Skin epidermis (tissue), 12 donors: Measurements from ENCODE around the gene PSMD13.

Experiments used
- H3K27ac ChIP-seq, 21 experiments: fragments of 200-600 bp; sonication (generic) in 11 of 21; one replicate each; pipeline ENCODE4 v1.5.0; 2020; ENCODE audit warnings: mild to moderate bottlenecking in 3 of 21, inconsistent platforms in 2 of 21, moderate library complexity in 2 of 21
- H3K4me3 ChIP-seq, 7 experiments: fragments of 200-600 bp; sonication (generic) in 2 of 7; one replicate each; pipeline ENCODE4 v1.5.0; 2020; ENCODE audit warnings: inconsistent platforms in 2 of 7, mild to moderate bottlenecking in 2 of 7, moderate library complexity in 1 of 7

PSMD13 gene

DNA sequence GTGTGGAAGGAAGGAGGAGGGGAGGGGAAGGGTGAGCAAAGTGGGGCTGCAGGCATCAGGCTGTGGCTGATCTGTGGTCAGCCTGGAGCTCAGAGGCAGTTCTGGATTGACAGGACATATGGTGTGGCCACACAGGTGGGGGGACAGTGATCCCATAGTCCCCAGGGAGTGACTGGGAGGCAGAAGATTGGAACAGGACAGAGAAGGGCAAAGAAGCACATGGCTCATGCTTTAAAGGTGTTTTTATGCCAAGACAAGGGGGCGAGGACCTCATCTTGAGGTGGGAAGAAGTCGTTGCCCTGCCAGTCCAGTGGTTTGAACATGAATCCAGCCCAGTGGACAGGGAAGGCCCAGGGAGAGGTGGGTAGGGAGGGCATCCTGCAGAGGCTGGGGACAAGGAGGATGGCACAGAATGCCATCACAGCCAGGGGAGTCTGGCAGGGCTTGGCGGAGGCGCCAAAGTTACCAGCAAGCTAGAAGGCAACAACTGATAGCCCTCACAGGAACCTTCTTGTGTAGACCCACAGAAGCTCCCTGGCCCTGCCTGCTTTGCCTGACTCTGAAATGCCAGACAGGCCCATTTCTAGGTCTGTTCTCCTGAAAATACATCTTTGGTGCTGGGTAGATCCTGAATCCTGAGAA lies 32.7 kb upstream of the PSMD13 start:
- peak overlapping the region in 2 of 21 experiments; percentile 12 to 26 for H3K27ac ChIP-seq

GRCh38 chr11:204587-205109 lies 32.1 kb upstream of the PSMD13 start:
- Histone ChIP-seq H3K4me3 (no peak overlapping the region), H3K27ac (no peak overlapping the region)

More for the DNA sequence above, 32.7 kb upstream of the PSMD13 start:
- no peak overlapping the region for H3K4me3 ChIP-seq

DNA sequence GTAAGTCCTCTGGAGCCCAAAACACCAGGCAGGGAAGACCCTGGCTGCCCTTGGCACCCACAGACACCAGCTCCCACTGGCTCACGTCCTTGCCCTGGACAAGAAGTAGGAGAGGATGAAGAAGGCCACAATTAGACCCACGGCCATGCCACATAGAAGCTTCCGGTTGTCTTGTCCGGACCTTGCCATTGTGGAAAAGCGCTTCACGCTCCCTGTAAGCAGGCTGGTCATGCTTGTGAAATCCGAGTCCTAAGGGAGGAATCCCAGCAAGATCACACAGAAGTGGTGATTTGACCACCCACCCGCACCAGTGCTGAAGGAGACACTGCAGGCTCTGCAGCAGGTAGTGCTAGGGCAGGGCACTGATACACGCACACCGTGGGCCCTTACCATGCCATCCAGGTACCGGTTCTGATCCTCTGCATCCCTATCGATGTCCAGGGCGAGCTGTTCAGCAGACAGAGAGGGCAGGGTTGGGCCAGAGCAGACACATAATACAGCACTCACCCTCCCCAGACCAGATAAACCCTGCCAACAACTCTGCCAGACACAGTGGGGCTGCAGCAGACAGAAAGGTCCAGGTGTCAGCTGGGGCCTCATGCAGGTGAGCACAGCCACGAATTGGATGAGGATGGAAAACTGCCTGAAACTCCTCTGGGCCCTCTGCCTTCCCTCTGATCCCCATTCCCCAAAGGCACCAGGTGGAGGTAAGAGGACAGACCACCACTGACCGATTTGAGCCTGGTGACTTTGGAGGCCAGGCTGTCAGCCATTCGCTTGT lies 31.4 kb upstream of the PSMD13 start:
- Histone ChIP-seq H3K4me3 (peak overlapping the region in 3 of 7 experiments; percentile 5 to 97 (median 94)), H3K27ac (peak overlapping the region in 2 of 21 experiments; percentile 98 to 99)

GRCh38 chr11:206002-206384 lies 30.8 kb upstream of the PSMD13 start:
- peak overlapping the region; percentile 66 to 99 (median 94) for H3K4me3 ChIP-seq
- H3K27ac ChIP-seq = peak overlapping the region in 11 of 21 experiments; percentile 93 to 99 (median 97)

DNA sequence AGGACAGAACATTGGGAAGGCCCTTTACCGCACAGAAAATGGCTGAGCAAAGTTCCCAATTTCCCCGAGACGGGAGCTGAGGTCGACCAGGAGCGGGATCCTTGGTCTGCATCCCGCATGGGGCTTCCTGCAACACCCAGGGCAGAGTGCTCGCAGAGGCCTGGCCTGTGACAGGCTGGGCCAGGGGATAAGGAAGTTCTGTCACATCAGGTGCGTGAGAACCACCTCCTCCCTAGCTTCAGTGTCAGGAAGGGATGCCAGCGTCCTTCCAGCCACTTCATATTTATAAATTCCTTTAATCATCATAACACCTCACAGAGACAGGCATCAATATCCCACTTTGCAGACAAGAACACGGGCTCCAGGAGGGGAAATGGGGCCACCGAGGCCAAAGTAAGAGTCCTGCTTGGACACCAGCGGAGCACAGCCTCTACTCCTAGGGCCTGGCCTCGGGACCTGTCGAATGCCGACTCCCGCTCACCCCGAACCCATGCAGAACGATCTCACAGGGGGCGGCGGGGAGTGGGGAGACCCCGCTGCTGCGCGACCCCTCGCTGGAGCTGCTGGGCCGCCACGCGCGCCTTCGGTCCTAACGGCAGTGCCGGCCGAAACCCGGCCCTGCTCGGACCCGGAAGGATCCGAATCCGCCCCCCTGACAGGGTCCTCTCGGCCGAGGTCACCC lies 30.1 kb upstream of the PSMD13 start:
- Histone ChIP-seq H3K27ac (peak overlapping the region; percentile 87 to 99 (median 97)), H3K4me3 (peak overlapping the region; percentile 66 to 99 (median 94))

GRCh38 chr11:207208-207862 lies 29.4 kb upstream of the PSMD13 start, which contains the start of the genes BET1L and RIC8A:
Gene BET1L, minus strand, starts transcription at chr11:207399. Its CDS starts 78 bp downstream, at chr11:207321.
Gene RIC8A, plus strand, starts transcription at chr11:207708. Its CDS starts 1,147 bp downstream, at chr11:208855.
- peak within 1 kb of the TSS; percentile 66 to 99 (median 94) for H3K4me3 ChIP-seq
- H3K27ac ChIP-seq = peak within 1 kb of the TSS; percentile 87 to 99 (median 97)

GRCh38 chr11:207863-208180 lies 29.0 kb upstream of the PSMD13 start:
- H3K27ac ChIP-seq = peak overlapping the region; percentile 87 to 99 (median 97)
- H3K4me3 ChIP-seq = peak overlapping the region; percentile 66 to 99 (median 94)

DNA sequence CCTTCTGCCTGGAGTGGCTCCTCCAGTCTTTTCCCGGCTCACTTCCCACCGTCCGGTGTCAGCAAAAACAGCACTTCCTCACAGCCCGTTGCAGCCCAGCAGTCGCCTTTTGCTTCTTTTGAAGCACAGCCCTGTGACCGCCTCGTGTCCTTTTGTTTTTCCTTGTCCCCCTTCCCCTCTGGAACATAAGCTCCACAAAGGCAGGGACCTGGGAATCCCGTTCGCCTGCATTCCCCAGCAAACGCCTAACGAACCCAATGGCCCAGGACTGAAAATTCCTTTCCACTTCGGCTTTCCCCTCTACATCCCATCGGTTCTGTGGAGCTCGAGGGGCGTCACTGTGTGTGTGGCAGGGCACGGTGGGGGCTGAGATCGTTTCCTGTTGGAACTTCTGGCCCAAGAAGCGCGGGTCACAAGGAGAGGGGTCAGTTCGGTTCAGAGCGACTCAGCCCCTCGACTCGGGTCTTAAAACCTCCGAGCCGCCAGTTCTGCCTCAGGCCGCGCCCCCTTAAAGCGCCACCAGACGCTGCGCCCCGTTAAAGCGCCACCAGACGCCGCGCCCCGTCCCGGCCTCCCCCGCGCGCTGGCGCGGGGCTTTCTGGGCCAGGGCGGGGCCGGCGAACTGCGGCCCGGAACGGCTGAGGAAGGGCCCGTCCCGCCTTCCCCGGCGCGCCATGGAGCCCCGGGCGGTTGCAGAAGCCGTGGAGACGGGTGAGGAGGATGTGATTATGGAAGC lies 28.4 kb upstream of the PSMD13 start:
- peak overlapping the region; percentile 87 to 99 (median 97) for H3K27ac ChIP-seq
- peak overlapping the region; percentile 66 to 99 (median 94) for H3K4me3 ChIP-seq

GRCh38 chr11:208917-209260 lies 27.9 kb upstream of the PSMD13 start:
- peak overlapping the region; percentile 87 to 99 (median 97) for H3K27ac ChIP-seq
- peak overlapping the region; percentile 66 to 99 (median 94) for H3K4me3 ChIP-seq

DNA sequence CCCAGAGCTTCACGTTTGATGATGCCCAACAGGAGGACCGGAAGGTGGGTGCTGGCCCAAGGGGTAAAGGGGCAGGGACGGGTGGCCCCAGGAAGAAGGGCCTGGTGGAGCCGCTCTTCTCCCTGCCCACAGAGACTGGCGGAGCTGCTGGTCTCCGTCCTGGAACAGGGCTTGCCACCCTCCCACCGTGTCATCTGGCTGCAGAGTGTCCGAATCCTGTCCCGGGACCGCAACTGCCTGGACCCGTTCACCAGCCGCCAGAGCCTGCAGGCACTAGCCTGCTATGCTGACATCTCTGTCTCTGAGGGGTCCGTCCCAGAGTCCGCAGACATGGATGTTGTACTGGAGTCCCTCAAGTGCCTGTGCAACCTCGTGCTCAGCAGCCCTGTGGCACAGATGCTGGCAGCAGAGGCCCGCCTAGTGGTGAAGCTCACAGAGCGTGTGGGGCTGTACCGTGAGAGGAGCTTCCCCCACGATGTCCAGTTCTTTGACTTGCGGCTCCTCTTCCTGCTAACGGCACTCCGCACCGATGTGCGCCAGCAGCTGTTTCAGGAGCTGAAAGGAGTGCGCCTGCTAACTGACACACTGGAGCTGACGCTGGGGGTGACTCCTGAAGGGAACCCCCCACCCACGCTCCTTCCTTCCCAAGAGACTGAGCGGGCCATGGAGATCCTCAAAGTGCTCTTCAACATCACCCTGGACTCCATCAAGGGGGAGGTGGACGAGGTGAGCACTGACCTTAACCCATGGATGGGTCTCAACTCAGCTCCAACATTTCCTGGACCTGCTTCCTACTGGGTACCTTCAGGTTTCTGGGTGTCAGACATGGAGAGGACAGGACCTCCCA lies 27.3 kb upstream of the PSMD13 start:
- peak overlapping the region; percentile 66 to 99 (median 94) for H3K4me3 ChIP-seq
- H3K27ac ChIP-seq = peak overlapping the region; percentile 87 to 99 (median 97)

DNA sequence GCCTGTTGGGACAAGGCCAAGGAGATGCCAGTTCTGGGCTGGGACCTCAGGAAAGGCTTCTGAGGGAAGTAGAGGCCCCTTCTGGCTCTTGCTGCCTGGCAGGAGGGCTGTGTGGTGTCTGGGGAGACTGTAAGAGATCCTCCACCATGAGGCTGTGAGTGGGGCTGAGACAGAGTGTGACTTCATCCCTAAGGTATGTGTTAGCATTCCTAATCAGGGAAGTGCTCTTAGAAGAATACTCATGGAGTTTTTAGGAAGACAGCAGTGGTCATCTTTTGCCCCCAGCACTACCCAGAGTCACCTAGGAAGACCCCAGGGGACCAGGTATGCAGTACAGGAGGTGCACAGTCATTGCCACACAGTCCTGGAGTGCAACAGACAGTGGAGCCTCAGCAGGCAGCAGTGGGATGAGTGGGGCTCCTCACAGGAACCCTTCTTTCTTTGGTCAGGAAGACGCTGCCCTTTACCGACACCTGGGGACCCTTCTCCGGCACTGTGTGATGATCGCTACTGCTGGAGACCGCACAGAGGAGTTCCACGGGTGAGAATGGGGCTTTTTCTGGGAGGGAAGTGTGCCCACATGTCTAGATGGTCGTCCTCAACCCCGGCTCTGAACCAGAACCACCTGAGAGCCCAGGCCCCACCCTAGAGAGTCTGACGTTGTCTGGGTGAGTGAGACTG lies 26.5 kb upstream of the PSMD13 start:
- peak overlapping the region in 13 of 21 experiments; percentile 23 to 98 (median 97) for H3K27ac ChIP-seq
- peak overlapping the region in 2 of 7 experiments; percentile 87 to 99 for H3K4me3 ChIP-seq

DNA sequence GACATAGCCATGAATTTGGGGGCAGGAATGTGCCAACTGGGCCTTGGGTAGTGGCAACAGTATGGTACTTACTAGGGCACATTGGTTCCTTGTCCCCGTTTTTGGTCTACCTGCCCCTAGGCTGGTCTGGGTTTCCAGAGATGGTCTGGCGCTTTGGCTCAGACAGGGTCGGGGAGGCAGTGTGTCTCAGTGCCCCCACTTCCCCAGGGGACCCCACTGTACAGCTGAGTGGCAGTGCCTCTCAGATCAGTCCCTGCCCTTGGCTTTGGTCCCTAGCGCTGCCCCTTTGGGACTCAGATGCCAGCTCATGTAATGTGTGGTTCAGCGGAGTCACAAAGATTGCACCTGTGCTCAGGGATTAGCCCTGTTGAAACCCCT lies 26.0 kb upstream of the PSMD13 start:
- peak overlapping the region in 3 of 21 experiments; percentile 98 for H3K27ac ChIP-seq
- H3K4me3 ChIP-seq = no peak overlapping the region

- H3K4me3 ChIP-seq = no peak overlapping the region
Observed at GRCh38 chr11:211295-211694, 25.5 kb upstream of the PSMD13 start.

DNA sequence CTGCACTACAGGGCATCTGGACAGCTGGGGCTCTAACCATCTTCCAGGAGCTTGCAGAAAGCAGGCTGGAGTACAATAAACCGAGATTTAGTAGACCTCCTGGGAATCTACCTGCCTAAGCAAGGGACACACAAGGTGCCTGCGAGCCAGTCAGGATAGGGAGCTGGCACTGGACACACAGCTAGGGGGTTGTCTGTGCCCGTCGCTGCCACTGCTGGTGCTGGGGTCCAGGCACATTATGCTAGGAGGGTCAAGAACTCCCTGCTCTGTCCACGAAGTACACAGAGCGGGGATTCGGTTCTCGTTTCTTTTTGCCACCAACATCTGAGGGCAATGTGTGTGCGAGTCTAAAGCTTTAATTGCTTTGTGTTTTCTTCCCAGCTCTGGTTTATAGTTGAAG lies 25.0 kb upstream of the PSMD13 start:
- Histone ChIP-seq H3K4me3 (no peak overlapping the region), H3K27ac (no peak overlapping the region)

More at GRCh38 chr11:211295-211694, 25.5 kb upstream of the PSMD13 start:
- peak overlapping the region in 1 of 21 experiments; percentile 98 for H3K27ac ChIP-seq

DNA sequence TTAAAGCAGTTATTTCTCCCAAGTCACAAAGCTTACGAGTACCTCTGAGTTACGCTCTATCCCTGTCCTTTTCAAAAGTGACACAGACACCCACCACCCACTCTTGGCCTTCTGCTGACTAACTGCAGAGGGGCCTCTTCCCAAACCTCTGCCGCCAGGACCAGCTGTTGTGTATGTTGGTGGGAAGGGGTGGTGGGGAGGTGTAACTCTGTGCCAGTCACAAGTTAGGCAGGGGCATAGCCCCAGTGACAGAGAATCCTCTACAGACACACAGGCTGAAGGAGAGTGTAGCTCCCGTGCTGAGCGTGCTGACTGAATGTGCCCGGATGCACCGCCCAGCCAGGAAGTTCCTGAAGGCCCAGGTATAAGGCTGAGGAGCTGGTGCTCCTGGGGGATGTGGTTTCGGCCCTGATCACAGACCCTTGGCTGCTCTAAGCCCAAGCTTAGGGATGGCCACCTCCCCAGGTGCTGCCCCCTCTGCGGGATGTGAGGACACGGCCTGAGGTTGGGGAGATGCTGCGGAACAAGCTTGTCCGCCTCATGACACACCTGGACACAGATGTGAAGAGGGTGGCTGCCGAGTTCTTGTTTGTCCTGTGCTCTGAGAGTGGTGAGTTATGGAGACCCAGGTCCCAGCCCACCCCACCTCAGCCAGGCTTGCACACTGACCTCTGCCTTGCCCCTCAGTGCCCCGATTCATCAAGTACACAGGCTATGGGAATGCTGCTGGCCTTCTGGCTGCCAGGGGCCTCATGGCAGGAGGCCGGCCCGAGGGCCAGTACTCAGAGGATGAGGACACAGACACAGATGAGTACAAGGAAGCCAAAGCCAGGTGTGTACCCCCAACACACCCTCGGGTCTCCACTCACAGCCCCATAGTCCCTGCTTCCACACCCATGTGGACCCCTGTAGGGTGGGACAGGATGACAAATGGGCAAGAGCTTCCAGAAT lies 24.4 kb upstream of the PSMD13 start:
- H3K27ac ChIP-seq = no peak overlapping the region
- no peak overlapping the region for H3K4me3 ChIP-seq

GRCh38 chr11:213111-213510 lies 23.7 kb upstream of the PSMD13 start:
- H3K4me3 ChIP-seq = no peak overlapping the region
- no peak overlapping the region for H3K27ac ChIP-seq
